ENCODE data around the gene ACSL4.

Gene ACSL4

GRCh38 chrX:109619771-109620170 is 113.3 kb downstream of the ACSL4 start:
- H3K79me2 ChIP-seq (ENCODE audit: insufficient read depth, low read length) = no peaks in the 10 kb centered on the region
- H3K9me3 ChIP-seq (ENCODE audit: insufficient read depth, low read depth, low read length) = no peaks in the 10 kb centered on the region
- peak overlapping the region; percentile 40 for H3K4me2 ChIP-seq (ENCODE audit: low read depth, low read length, poor library complexity, severe bottlenecking)
- TF ChIP-seq EZH2phosphoT487 (IDR thresholded peaks at IDR 0.05; ENCODE audit: borderline replicate concordance) = no peak
- TF ChIP-seq, protein P1, sequence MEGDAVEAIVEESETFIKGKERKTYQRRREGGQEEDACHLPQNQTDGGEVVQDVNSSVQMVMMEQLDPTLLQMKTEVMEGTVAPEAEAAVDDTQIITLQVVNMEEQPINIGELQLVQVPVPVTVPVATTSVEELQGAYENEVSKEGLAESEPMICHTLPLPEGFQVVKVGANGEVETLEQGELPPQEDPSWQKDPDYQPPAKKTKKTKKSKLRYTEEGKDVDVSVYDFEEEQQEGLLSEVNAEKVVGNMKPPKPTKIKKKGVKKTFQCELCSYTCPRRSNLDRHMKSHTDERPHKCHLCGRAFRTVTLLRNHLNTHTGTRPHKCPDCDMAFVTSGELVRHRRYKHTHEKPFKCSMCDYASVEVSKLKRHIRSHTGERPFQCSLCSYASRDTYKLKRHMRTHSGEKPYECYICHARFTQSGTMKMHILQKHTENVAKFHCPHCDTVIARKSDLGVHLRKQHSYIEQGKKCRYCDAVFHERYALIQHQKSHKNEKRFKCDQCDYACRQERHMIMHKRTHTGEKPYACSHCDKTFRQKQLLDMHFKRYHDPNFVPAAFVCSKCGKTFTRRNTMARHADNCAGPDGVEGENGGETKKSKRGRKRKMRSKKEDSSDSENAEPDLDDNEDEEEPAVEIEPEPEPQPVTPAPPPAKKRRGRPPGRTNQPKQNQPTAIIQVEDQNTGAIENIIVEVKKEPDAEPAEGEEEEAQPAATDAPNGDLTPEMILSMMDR (conservative IDR thresholded peaks at IDR 0.05; ENCODE audit: low read length) = no peak
- no peaks in the 10 kb centered on the region for H3K9me2 ChIP-seq (replicated peaks; ENCODE audit: low read depth, low read length)
- H3K4me1 ChIP-seq (ENCODE audit: insufficient read depth, low read length, poor library complexity, severe bottlenecking) = peaks cover 17% of the 10 kb centered on the region
- H3K9ac ChIP-seq (ENCODE audit: low read depth, low read length, poor library complexity, severe bottlenecking) = no peak overlapping the region
- H4K20me1 ChIP-seq (ENCODE audit: insufficient read depth, low read length, poor library complexity, severe bottlenecking) = no peaks in the 10 kb centered on the region
- no peak overlapping the region for H3K4me3 ChIP-seq (ENCODE audit: low read length, poor library complexity, severe bottlenecking)
- H3F3A ChIP-seq (ENCODE audit: low read depth) = no peaks in the 10 kb centered on the region
- H3K36me3 ChIP-seq (ENCODE audit: insufficient read depth, low read length) = no peaks in the 10 kb centered on the region
- H2AFZ ChIP-seq (ENCODE audit: low read length) = no peak overlapping the region
- H3K27me3 ChIP-seq (ENCODE audit: insufficient read depth, low read length, poor library complexity, severe bottlenecking) = no peaks in the 10 kb centered on the region

DNA sequence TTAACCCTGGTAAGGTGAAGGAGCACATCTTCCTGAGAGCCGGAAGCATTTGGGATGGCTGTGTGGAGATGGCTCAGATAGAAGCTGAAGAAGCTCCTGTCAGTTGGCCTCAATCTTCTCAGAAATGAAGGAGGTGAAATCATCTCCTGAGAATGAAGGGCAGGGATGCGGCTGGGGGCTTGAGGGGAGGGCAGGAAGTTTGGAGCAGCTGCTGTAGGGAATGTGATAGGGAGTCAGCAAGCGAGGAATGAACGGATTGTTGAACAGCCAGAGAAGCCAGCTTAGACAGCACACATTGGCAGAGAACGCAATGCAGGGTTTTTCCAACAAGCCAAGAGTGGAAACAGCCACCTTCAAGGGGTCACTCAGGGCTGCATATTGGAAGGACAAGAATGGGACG is 118.1 kb downstream of the ACSL4 start:
- Histone ChIP-seq H3K79me2 (ENCODE audit: insufficient read depth, low read length) (no peaks in the 10 kb centered on the region), H3K4me1 (ENCODE audit: insufficient read depth, low read length, poor library complexity, severe bottlenecking) (peaks cover 8% of the 10 kb centered on the region), H3K9me3 (ENCODE audit: insufficient read depth, low read depth, low read length) (no peaks in the 10 kb centered on the region), H3F3A (ENCODE audit: low read depth) (no peaks in the 10 kb centered on the region), H3K4me2 (ENCODE audit: low read depth, low read length, poor library complexity, severe bottlenecking) (no peak overlapping the region), H3K4me3 (ENCODE audit: low read length, poor library complexity, severe bottlenecking) (no peak overlapping the region), H4K20me1 (ENCODE audit: insufficient read depth, low read length, poor library complexity, severe bottlenecking) (no peaks in the 10 kb centered on the region), H3K27me3 (ENCODE audit: insufficient read depth, low read length, poor library complexity, severe bottlenecking) (no peaks in the 10 kb centered on the region), H2AFZ (ENCODE audit: low read length) (no peak overlapping the region), H3K9me2 (replicated peaks; ENCODE audit: low read depth, low read length) (no peaks in the 10 kb centered on the region), H3K9ac (ENCODE audit: low read depth, low read length, poor library complexity, severe bottlenecking) (no peak overlapping the region), H3K36me3 (ENCODE audit: insufficient read depth, low read length) (no peaks in the 10 kb centered on the region)
- TF ChIP-seq, protein P1 (conservative IDR thresholded peaks at IDR 0.05; ENCODE audit: low read length) = no peak
- no peak for TF ChIP-seq EZH2phosphoT487 (IDR thresholded peaks at IDR 0.05; ENCODE audit: borderline replicate concordance)

GRCh38 chrX:109601486-109601885 is 131.6 kb downstream of the ACSL4 start:
- Histone ChIP-seq H3K4me1 (ENCODE audit: insufficient read depth, low read length, poor library complexity, severe bottlenecking) (no peaks in the 10 kb centered on the region), H3K4me3 (ENCODE audit: low read length, poor library complexity, severe bottlenecking) (no peak overlapping the region), H3K79me2 (ENCODE audit: insufficient read depth, low read length) (no peaks in the 10 kb centered on the region), H3F3A (ENCODE audit: low read depth) (no peaks in the 10 kb centered on the region), H3K36me3 (ENCODE audit: insufficient read depth, low read length) (no peaks in the 10 kb centered on the region), H3K27me3 (ENCODE audit: insufficient read depth, low read length, poor library complexity, severe bottlenecking) (no peaks in the 10 kb centered on the region), H2AFZ (ENCODE audit: low read length) (no peak overlapping the region), H3K9me2 (replicated peaks; ENCODE audit: low read depth, low read length) (no peaks in the 10 kb centered on the region), H3K9ac (ENCODE audit: low read depth, low read length, poor library complexity, severe bottlenecking) (no peak overlapping the region), H3K4me2 (ENCODE audit: low read depth, low read length, poor library complexity, severe bottlenecking) (no peak overlapping the region), H4K20me1 (ENCODE audit: insufficient read depth, low read length, poor library complexity, severe bottlenecking) (no peaks in the 10 kb centered on the region), H3K9me3 (ENCODE audit: insufficient read depth, low read depth, low read length) (no peaks in the 10 kb centered on the region)
- TF ChIP-seq, protein P1 (conservative IDR thresholded peaks at IDR 0.05; ENCODE audit: low read length) = no peak
- TF ChIP-seq EZH2phosphoT487 (IDR thresholded peaks at IDR 0.05; ENCODE audit: borderline replicate concordance) = no peak

All from Loucy (cell line).